HepG2 (cell line): Measurements from ENCODE around the gene C2CD2. TPM values are rescaled to one million over a fixed set of nuclear protein-coding genes. Genes with fewer than 3 reads are reported as not detected.

ENCODE experiments used
- ATAC-seq: fragments of 200-7000 bp; cut with Tn5 transposase; 3 replicates; pipeline ENCODE4 v1.9.1; 2020; ENCODE audit warnings: mild to moderate bottlenecking, moderate library complexity
- BruUV-seq: library from RNA; stranded (reverse); fragments of 400-500 nt; replicated peaks from 2 replicates; lab custom pipeline; 2021; lab: Mats Ljungman, UMichigan
- CTCF ChIA-PET: fragments of 300-600 bp; formaldehyde crosslinking; extraction: SDS; loops from one replicate; lab custom pipeline; 2021; ENCODE audit warnings: low total read pairs, inconsistent platforms, low intra/inter-chr PET ratio; lab: Yijun Ruan, JAX
- POLR2A ChIA-PET: fragments of 350-600 bp; sonication (Branson Sonifier 250); formaldehyde crosslinking; loops from one replicate; lab custom pipeline; 2020; ENCODE audit warnings: antibody characterized with exemption, inconsistent platforms; lab: Yijun Ruan, JAX
- DNase-seq: peaks from one replicate; pipeline ENCODE4 v3.0.0-alpha.2; 2015; ENCODE audit warnings: low spot score
- FAIRE-seq: peaks from 3 replicates; lab custom pipeline; 2011; peaks lifted over from hg19 to GRCh38; lab: Jason Lieb, UNC
- H2AFZ ChIP-seq: one replicate; pipeline ENCODE4 v1.6.1; 2011; ENCODE audit warnings: low read length, inconsistent platforms
- H3K27ac ChIP-seq: fragments of 300-600 bp; 3 replicates; pipeline ENCODE4 v1.8.0; 2011; ENCODE audit warnings: mixed run types, mild to moderate bottlenecking, mixed read lengths, low read length, inconsistent platforms; ENCODE audit not compliant: insufficient read depth; ENCODE audit errors: extremely low read length
- H3K27me3 ChIP-seq, 2 experiments: fragments of 200-600 bp in 1 of 2; 2 replicates in 1 of 2; 3 replicates in 1 of 2; pipeline versions ENCODE4 v1.6.0 to v1.8.0; 2011; ENCODE audit warnings: low read length in 2 of 2, mild to moderate bottlenecking in 2 of 2, moderate library complexity in 2 of 2, inconsistent platforms in 1 of 2; ENCODE audit not compliant: insufficient read depth in 2 of 2, control insufficient read depth in 1 of 2
- H3K36me3 ChIP-seq, 2 experiments: fragments of 200-600 bp in 1 of 2; replicated peaks in 1 of 2; 2 replicates in 1 of 2; 3 replicates in 1 of 2; pipeline versions ENCODE4 v1.5.1 to v1.8.0; 2011; ENCODE audit warnings: low read length in 2 of 2, inconsistent platforms in 1 of 2; ENCODE audit not compliant: insufficient read depth in 2 of 2, control insufficient read depth in 1 of 2
- H3K4me1 ChIP-seq: 2 replicates; pipeline ENCODE4 v1.5.1; 2012; ENCODE audit warnings: low read length, inconsistent platforms; ENCODE audit not compliant: insufficient read depth
- H3K4me2 ChIP-seq: 2 replicates; pipeline ENCODE4 v1.6.0; 2011; ENCODE audit warnings: low read depth, low read length, inconsistent platforms
- H3K4me3 ChIP-seq, 3 experiments: fragments of 200-600 bp in 1 of 3; sonication (generic), shearing (Covaris generic) in 1 of 3; replicated peaks in 1 of 3; 2 replicates each; pipeline ENCODE4 v1.5.1; 2011 to 2016; ENCODE audit warnings: low read length in 3 of 3, inconsistent platforms in 2 of 3, low read depth in 2 of 3, mild to moderate bottlenecking in 2 of 3, control low read depth in 1 of 3, mixed read lengths in 1 of 3; ENCODE audit not compliant: insufficient read depth in 1 of 3
- H3K79me2 ChIP-seq: one replicate; pipeline ENCODE4 v1.6.1; 2011; ENCODE audit warnings: low read length, inconsistent platforms; ENCODE audit not compliant: insufficient read depth
- H3K9ac ChIP-seq: 2 replicates; pipeline ENCODE4 v1.6.0; 2011; ENCODE audit warnings: mild to moderate bottlenecking, low read depth, low read length, inconsistent platforms; ENCODE audit not compliant: insufficient read depth
- H3K9me3 ChIP-seq: 2 replicates; pipeline ENCODE4 v1.5.1; 2012; ENCODE audit warnings: mild to moderate bottlenecking, low read length
- H4K20me1 ChIP-seq: 2 replicates; pipeline ENCODE4 v1.6.0; 2011; ENCODE audit warnings: inconsistent platforms, mild to moderate bottlenecking, low read length, moderate library complexity; ENCODE audit not compliant: insufficient read depth
- KAT2B ChIP-seq: fragments of 150-350 bp; IDR thresholded peaks from 2 replicates; pipeline ENCODE4 v1.6.1; 2014; ENCODE audit warnings: low read depth, low read length, borderline replicate concordance
- PTBP1 ChIP-seq: fragments of 200-400 bp; formaldehyde crosslinking; IDR thresholded peaks from 2 replicates; pipeline ENCODE4 v1.6.1; 2018; ENCODE audit warnings: low read length, low read depth; ENCODE audit not compliant: poor library complexity, severe bottlenecking
- RFXAP ChIP-seq: sonication (generic); formaldehyde crosslinking; IDR thresholded peaks from 2 replicates; pipeline ENCODE4 v1.4.0; 2020; ENCODE audit warnings: missing genetic modification reagents, borderline replicate concordance
- SETDB1 ChIP-seq: sonication (generic); formaldehyde crosslinking; IDR thresholded peaks from 2 replicates; pipeline ENCODE4 v1.5.1; 2020; ENCODE audit warnings: missing genetic modification reagents, mild to moderate bottlenecking, borderline replicate concordance
- ZNF510 ChIP-seq: sonication (generic); formaldehyde crosslinking; IDR thresholded peaks from 2 replicates; pipeline ENCODE4 v1.4.0; 2020; ENCODE audit warnings: low read depth, mild to moderate bottlenecking, missing genetic modification reagents
- ZNF773 ChIP-seq: sonication (generic); formaldehyde crosslinking; IDR thresholded peaks from 2 replicates; pipeline ENCODE4 v1.4.0; 2020; ENCODE audit warnings: missing genetic modification reagents, borderline replicate concordance
- WGBS: methylation state at CpG from one replicate; pipeline ENCODE4 v1.1.6; 2017; ENCODE audit warnings: low lambda C conversion rate; 5-methylcytosine and 5-hydroxymethylcytosine counted together
- in situ Hi-C: cut with HindIII; loops from 2 replicates; pipeline ENCODE4 v1.10.0; 2017; ENCODE audit warnings: low pct_unique_long_range_greater_than_20kb; ENCODE audit not compliant: extremely low pct_ligation_motif_present
- intact Hi-C: fragments of 100-400 bp; cut with micrococcal nuclease; formaldehyde crosslinking; loops from one replicate; pipeline ENCODE4 v1.10.0; 2022; ENCODE audit not compliant: unreplicated experiment
- polyA plus RNA-seq, 8 experiments: library from polyadenylated mRNA; depleted of rRNA in 3 of 8; stranded (reverse) in 7 of 8; unstranded in 1 of 8; fragments of >200 nt; fragmentation: Illumina TruSeq in 4 of 8; extraction: Trizol in 4 of 8; gene quantifications; 2 replicates each; pipeline versions ENCODE4 v1.2.1 to v1.2.3, GENCODE V29; 2011 to 2016; ENCODE audit warnings: low read depth in 4 of 8, missing spikeins in 1 of 8, mixed read lengths in 1 of 8; ENCODE audit not compliant: insufficient read depth in 1 of 8
- total RNA-seq, 5 experiments: library from RNA; depleted of rRNA; stranded (reverse); fragments of >200 nt; fragmentation: Illumina TruSeq; extraction: Trizol; gene quantifications; 2 replicates each; pipeline ENCODE4 v1.2.3, GENCODE V29; 2016; ENCODE audit warnings: low read depth in 1 of 5
- TF ChIP-seq, protein P1 (sequence below): sonication (generic); formaldehyde crosslinking; IDR thresholded peaks from 2 replicates; pipeline ENCODE4 v1.5.0; 2020; ENCODE audit warnings: missing genetic modification reagents
- TF ChIP-seq, protein P2 (sequence below): sonication (generic); formaldehyde crosslinking; IDR thresholded peaks from 2 replicates; pipeline ENCODE4 v1.4.0; 2020; ENCODE audit warnings: mild to moderate bottlenecking, low read depth, missing genetic modification reagents
- TF ChIP-seq, protein P3 (sequence below): sonication (generic); formaldehyde crosslinking; IDR thresholded peaks from 2 replicates; pipeline ENCODE4 v1.4.0; 2020; ENCODE audit warnings: mild to moderate bottlenecking, missing genetic modification reagents
- TF ChIP-seq, protein P4 (sequence below): sonication (generic); formaldehyde crosslinking; IDR thresholded peaks from 2 replicates; pipeline ENCODE4 v1.5.1; 2020; ENCODE audit warnings: missing genetic modification reagents, mild to moderate bottlenecking, borderline replicate concordance

C2CD2 gene
- total and polyA plus RNA-seq, 2 of the 13 experiments (the other 11 are each of a cell fraction or from before 2014, with no cell fraction given) = 12.5 to 19.7 TPM

DNA sequence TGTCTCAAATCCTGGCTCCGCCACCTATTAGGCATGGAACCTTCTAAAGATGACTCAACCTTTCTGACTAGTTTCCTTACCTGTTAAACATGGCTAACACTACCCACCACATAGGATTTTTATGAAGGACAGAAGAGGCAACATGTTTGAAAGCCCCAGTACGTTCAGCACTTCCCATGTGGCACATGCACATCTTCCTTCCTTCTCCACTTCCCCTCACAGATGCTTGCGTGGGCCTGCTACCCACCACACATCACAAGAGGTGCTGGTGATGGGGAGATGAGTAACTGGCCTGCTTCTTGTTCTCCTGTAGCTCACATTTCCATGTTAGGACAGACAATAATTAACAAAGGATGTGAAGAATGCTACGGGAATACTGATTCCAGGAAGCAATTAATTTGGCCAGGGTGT is 49.2 kb upstream of the C2CD2 start:
- H3K27ac ChIP-seq = no peak overlapping the region

More for the DNA sequence above, 49.2 kb upstream of the C2CD2 start:
- no peak overlapping the region for H3K4me2 ChIP-seq
- no peaks in the 10 kb centered on the region for H3K9me3 ChIP-seq
- intact Hi-C loops = no loop called here
- no peak for FAIRE-seq
- H3K4me1 ChIP-seq = peaks cover 16% of the 10 kb centered on the region
- BruUV-seq = no TSS peak
- no peak for DNase-seq
- WGBS = 96% methylated on average over 4 of the region's 4 CpGs
- peaks cover 5 to 19% of the 10 kb centered on the region in 2 experiments for H3K36me3 ChIP-seq
- ChIA-PET CTCF (no interaction called here), POLR2A (no interaction called here)
- no peaks in the 10 kb centered on the region for H3K27me3 ChIP-seq
- in situ Hi-C loops = no loop called here
- H3K4me3 ChIP-seq = no peak overlapping the region
- ATAC-seq = no peak
- no peak overlapping the region for H2AFZ ChIP-seq
- no peak for TF ChIP-seq RFXAP (CRISPR knock-in tag)
- TF ChIP-seq, protein P1, sequence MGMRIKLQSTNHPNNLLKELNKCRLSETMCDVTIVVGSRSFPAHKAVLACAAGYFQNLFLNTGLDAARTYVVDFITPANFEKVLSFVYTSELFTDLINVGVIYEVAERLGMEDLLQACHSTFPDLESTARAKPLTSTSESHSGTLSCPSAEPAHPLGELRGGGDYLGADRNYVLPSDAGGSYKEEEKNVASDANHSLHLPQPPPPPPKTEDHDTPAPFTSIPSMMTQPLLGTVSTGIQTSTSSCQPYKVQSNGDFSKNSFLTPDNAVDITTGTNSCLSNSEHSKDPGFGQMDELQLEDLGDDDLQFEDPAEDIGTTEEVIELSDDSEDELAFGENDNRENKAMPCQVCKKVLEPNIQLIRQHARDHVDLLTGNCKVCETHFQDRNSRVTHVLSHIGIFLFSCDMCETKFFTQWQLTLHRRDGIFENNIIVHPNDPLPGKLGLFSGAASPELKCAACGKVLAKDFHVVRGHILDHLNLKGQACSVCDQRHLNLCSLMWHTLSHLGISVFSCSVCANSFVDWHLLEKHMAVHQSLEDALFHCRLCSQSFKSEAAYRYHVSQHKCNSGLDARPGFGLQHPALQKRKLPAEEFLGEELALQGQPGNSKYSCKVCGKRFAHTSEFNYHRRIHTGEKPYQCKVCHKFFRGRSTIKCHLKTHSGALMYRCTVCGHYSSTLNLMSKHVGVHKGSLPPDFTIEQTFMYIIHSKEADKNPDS (CRISPR knock-in tag) = no peak
- no peak for TF ChIP-seq ZNF773 (CRISPR knock-in tag)
- TF ChIP-seq, protein P2, sequence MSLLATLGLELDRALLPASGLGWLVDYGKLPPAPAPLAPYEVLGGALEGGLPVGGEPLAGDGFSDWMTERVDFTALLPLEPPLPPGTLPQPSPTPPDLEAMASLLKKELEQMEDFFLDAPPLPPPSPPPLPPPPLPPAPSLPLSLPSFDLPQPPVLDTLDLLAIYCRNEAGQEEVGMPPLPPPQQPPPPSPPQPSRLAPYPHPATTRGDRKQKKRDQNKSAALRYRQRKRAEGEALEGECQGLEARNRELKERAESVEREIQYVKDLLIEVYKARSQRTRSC (CRISPR knock-in tag) = no peak
- no peak for TF ChIP-seq KAT2B
- TF ChIP-seq, protein P3, sequence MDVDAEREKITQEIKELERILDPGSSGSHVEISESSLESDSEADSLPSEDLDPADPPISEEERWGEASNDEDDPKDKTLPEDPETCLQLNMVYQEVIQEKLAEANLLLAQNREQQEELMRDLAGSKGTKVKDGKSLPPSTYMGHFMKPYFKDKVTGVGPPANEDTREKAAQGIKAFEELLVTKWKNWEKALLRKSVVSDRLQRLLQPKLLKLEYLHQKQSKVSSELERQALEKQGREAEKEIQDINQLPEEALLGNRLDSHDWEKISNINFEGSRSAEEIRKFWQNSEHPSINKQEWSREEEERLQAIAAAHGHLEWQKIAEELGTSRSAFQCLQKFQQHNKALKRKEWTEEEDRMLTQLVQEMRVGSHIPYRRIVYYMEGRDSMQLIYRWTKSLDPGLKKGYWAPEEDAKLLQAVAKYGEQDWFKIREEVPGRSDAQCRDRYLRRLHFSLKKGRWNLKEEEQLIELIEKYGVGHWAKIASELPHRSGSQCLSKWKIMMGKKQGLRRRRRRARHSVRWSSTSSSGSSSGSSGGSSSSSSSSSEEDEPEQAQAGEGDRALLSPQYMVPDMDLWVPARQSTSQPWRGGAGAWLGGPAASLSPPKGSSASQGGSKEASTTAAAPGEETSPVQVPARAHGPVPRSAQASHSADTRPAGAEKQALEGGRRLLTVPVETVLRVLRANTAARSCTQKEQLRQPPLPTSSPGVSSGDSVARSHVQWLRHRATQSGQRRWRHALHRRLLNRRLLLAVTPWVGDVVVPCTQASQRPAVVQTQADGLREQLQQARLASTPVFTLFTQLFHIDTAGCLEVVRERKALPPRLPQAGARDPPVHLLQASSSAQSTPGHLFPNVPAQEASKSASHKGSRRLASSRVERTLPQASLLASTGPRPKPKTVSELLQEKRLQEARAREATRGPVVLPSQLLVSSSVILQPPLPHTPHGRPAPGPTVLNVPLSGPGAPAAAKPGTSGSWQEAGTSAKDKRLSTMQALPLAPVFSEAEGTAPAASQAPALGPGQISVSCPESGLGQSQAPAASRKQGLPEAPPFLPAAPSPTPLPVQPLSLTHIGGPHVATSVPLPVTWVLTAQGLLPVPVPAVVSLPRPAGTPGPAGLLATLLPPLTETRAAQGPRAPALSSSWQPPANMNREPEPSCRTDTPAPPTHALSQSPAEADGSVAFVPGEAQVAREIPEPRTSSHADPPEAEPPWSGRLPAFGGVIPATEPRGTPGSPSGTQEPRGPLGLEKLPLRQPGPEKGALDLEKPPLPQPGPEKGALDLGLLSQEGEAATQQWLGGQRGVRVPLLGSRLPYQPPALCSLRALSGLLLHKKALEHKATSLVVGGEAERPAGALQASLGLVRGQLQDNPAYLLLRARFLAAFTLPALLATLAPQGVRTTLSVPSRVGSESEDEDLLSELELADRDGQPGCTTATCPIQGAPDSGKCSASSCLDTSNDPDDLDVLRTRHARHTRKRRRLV (CRISPR knock-in tag) = no peak
- TF ChIP-seq, protein P4, sequence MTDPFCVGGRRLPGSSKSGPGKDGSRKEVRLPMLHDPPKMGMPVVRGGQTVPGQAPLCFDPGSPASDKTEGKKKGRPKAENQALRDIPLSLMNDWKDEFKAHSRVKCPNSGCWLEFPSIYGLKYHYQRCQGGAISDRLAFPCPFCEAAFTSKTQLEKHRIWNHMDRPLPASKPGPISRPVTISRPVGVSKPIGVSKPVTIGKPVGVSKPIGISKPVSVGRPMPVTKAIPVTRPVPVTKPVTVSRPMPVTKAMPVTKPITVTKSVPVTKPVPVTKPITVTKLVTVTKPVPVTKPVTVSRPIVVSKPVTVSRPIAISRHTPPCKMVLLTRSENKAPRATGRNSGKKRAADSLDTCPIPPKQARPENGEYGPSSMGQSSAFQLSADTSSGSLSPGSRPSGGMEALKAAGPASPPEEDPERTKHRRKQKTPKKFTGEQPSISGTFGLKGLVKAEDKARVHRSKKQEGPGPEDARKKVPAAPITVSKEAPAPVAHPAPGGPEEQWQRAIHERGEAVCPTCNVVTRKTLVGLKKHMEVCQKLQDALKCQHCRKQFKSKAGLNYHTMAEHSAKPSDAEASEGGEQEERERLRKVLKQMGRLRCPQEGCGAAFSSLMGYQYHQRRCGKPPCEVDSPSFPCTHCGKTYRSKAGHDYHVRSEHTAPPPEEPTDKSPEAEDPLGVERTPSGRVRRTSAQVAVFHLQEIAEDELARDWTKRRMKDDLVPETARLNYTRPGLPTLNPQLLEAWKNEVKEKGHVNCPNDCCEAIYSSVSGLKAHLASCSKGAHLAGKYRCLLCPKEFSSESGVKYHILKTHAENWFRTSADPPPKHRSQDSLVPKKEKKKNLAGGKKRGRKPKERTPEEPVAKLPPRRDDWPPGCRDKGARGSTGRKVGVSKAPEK (CRISPR knock-in tag) = no peak
- no peak for TF ChIP-seq SETDB1
- no peak for TF ChIP-seq PTBP1
- TF ChIP-seq ZNF510 = no peak
- H3K9ac ChIP-seq = no peak overlapping the region
- no peaks in the 10 kb centered on the region for H4K20me1 ChIP-seq
- H3K79me2 ChIP-seq = peaks cover 33% of the 10 kb centered on the region
